GM21526 (cell line): ENCODE measurements around the gene DISC1.

Source experiments
- ATAC-seq: cut with Tn5 transposase; IDR thresholded peaks from one replicate; pipeline ENCODE4 v1.9.1; 2021; ENCODE audit warnings: moderate library complexity; ENCODE audit not compliant: unreplicated experiment, low FRiP score

DISC1 gene

DNA sequence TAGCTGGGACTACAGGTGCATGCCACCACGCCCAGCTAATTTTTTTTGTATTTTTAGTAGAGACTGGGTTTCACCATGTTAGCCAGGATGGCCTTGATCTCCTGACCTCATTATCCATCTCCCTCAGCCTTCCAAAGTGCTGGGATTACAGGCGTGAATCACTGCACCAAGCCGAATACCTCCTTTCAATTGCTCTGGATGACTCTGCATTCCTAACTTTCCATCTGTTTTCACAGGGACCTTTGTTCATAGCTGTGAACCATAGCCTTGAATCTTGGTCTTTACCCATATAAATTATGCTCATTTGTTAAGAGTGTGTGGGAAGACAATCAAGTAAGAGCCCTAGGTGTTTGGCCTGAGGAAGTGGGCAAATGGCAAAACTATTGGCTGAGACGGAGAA lies 422.7 kb downstream of the DISC1 start:
- ATAC-seq, result no peak

- ATAC-seq, result no peak
These were observed 430.8 kb downstream of the DISC1 start for GRCh38 chr1:232057217-232057895.

DNA sequence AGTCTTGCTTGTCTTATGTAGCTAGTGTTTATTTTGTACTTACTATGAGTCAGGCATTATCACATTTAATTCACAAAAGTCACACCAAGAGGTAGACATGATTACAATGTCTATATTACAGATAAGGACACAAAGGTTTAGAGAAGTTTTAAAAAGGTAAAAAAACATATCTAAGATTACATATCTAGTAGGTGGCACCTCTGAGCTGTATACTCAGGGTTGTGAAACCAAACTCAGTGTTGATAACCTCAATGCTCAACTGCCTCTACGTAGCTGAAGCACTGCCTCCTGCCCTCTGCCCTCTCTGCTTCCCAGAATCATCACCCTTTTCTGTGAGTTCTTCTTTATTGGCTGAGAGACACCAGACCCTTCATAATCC lies 431.3 kb downstream of the DISC1 start:
- no peak for ATAC-seq

DNA sequence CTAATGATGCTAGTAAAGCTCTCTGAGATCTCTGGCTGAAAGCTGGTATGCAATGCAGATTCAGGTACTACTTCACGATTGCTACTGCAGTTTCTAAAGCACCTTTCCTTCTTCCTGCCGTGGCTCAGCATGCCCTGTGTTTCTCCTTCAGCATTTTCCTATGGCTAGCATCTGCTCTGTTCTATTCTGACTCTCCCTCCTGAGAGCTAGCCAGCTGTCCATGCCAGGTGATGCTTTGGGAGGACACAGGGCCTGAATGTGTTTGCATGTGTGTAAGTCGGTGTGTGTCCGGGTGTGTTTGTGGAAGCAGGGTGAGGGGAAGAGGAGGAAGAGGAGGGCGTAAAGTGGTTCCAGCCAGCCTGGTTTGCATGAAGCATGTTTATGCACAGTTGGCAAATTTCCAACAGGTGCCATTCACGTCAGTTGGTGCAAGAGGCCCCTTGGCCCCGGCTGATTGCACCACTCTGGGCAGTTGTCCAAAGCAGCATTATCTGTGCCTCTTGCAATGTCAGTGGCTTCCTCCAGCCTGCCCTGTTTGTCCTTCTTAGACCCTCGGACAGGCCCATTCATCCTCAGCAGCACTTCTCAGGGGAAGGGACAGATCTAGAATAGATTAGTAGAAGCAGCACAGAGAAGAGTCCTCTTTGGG lies 433.3 kb downstream of the DISC1 start:
- ATAC-seq, result no peak

- ATAC-seq, result no peak
These were observed 436.4 kb downstream of the DISC1 start for GRCh38 chr1:232062967-232063366.

DNA sequence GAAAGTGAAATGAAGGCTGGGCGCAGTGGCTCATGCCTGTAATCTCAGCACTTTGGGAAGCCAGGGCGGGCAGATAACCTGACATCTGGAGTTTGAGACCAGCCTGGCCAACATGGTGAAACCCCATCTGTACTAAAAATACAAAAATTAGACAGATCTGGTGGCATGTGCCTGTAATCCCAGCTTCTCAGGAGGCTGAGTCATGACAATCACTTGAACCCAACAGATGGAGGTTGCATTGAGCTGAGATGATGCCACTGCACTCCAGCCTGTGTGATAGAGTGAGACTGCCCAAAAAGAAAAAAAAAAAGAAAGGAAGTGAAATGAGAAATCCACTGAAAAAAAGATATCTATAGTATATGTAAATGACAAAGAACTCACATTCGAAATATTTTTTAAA lies 439.9 kb downstream of the DISC1 start:
- no peak for ATAC-seq

DNA sequence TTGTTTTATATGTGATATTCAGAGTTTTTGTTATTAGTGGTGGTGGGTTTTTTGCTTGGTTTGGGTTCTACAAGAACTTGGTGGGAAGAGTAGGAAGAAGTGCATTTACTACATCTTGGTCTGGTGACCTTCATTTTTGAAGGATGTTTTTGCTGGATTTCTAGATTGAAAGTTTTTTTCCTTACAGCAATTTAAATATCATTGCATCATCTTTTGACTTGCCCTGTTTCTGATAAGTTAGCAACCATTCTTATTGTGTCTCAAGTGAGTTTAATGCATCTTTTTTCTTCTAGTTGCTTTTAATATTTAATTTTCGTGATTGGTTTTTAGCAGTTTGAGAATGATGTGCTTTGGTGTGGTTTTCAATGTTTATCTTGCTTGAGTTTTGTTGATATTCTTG lies 447.7 kb downstream of the DISC1 start:
- ATAC-seq, result no peak

DNA sequence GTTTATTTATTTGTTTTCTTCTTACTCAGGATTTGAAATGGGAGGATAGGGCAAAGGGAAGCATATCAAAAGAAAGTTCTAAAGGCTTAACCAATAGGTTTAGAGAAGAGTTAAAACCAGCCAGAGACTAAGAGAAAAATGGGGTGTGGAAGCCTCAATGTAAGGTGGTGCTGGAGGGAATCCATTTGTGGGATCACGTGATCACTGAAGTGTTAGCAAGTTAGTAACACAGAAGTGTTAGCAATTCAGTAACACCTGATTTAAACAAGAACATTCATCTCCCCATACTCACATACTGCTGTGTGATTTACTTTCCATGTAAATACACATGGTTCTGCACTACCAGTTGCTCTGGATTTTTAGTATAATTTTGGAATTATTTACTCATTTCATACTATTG lies 451.2 kb downstream of the DISC1 start:
- no peak for ATAC-seq

DNA sequence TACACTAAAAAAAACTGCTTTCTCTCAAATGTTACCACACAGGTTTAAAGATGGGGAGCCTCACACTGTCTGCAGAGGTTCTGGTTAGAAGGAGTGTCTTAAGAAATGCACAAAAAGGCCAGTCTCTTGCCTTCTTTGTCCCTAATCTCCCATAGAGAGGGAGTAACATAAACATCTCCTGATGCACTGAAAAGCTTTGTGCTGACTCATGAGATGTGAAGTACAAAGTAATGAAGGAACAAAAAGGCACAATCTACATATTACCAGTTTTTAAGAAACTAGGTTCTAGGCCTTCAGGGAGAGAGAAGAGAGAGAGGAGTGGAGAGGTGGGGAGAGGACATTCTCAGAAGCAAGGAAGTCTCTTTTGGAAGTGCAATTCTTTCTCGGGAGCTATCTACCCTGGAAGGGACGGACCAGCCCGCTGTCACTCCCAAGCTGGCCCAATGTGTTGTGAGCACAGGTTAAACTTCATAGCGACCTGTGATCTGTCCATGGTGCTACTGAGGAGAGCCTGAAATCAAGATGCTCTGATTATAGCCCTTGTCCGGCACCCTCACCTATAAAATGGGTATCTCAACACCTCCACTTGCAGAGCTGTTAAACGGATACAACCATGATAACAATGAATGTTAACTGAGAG lies 458.1 kb downstream of the DISC1 start:
- ATAC-seq, result no peak

DNA sequence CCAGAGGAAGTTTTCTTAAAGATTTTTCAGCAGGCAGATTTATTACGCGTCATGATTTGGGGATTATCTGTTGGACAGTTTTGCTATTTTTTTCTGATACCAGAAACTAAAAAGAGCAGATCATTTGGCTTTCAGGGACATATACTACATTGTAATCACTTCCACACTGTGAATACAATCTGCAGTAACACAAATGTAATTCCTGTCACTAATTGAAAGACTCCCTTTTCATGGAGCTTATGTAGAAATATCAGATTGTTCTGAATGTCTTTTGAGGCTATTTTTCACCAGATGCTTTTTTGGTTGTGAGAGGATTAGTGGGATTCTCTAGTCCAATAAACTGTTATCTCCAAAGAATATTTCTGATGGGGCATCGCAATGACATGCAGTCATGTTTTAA lies 464.2 kb downstream of the DISC1 start:
- ATAC-seq, result no peak
